Keratinocyte (primary cell): ENCODE results near the gene MAGI2. TPM values are rescaled to one million over a fixed set of nuclear protein-coding genes. Genes with fewer than 3 reads are reported as not detected.

Experiments
- DNase-seq: peaks from one replicate; pipeline ENCODE4 v3.0.0-alpha.2; 2011; ENCODE audit warnings: low read depth, missing footprints, low spot score
- FAIRE-seq: peaks from 2 replicates; lab custom pipeline; 2011; peaks lifted over from hg19 to GRCh38; lab: Jason Lieb, UNC
- H2AFZ ChIP-seq: 2 replicates; pipeline ENCODE4 v1.6.0; 2012; ENCODE audit warnings: low read length, control low read depth, inconsistent platforms; ENCODE audit not compliant: control insufficient read depth
- H3K27ac ChIP-seq: 2 replicates; pipeline ENCODE4 v1.5.1; 2011; ENCODE audit warnings: low read length; ENCODE audit not compliant: control insufficient read depth, insufficient read depth
- H3K27me3 ChIP-seq: 3 replicates; pipeline ENCODE4 v1.6.0; 2011; ENCODE audit warnings: low read length; ENCODE audit not compliant: control insufficient read depth, insufficient read depth; ENCODE audit errors: extremely low read depth
- H3K36me3 ChIP-seq, 2 experiments: 2 replicates in 1 of 2; 3 replicates in 1 of 2; pipeline ENCODE4 v1.5.1; 2011; ENCODE audit warnings: low read length in 2 of 2, mild to moderate bottlenecking in 1 of 2; ENCODE audit not compliant: control insufficient read depth in 2 of 2, insufficient read depth in 2 of 2; ENCODE audit errors: extremely low read depth in 1 of 2
- H3K4me1 ChIP-seq: 3 replicates; pipeline ENCODE4 v1.5.1; 2011; ENCODE audit warnings: low read length; ENCODE audit not compliant: control insufficient read depth, insufficient read depth; ENCODE audit errors: extremely low read depth
- H3K4me2 ChIP-seq: 3 replicates; pipeline ENCODE4 v1.6.0; 2011; ENCODE audit warnings: low read depth, low read length; ENCODE audit not compliant: control insufficient read depth, insufficient read depth; ENCODE audit errors: extremely low read depth
- H3K4me3 ChIP-seq, 3 experiments: fragments of 200-600 bp in 1 of 3; sonication (generic) in 1 of 3; 2 replicates in 2 of 3; 3 replicates in 1 of 3; pipeline ENCODE4 v1.5.1; 2011 to 2016; ENCODE audit warnings: low read length in 3 of 3, mild to moderate bottlenecking in 3 of 3, control low read depth in 2 of 3, inconsistent platforms in 1 of 3, low read depth in 1 of 3, mixed read lengths in 1 of 3, mixed run types in 1 of 3, moderate library complexity in 1 of 3; ENCODE audit not compliant: control insufficient read depth in 2 of 3, insufficient read depth in 2 of 3; ENCODE audit errors: extremely low read depth in 1 of 3
- H3K79me2 ChIP-seq: 2 replicates; pipeline ENCODE4 v1.6.0; 2012; ENCODE audit warnings: low read length; ENCODE audit not compliant: control insufficient read depth, insufficient read depth
- H3K9ac ChIP-seq: 3 replicates; pipeline ENCODE4 v1.6.0; 2011; ENCODE audit warnings: low read length; ENCODE audit not compliant: control insufficient read depth, insufficient read depth; ENCODE audit errors: extremely low read depth
- H3K9me1 ChIP-seq: 3 replicates; pipeline ENCODE4 v1.6.0; 2011; ENCODE audit warnings: low read length; ENCODE audit not compliant: control insufficient read depth, insufficient read depth; ENCODE audit errors: extremely low read depth
- H3K9me3 ChIP-seq: 2 replicates; pipeline ENCODE4 v1.5.1; 2012; ENCODE audit warnings: low read depth, low read length; ENCODE audit not compliant: control insufficient read depth
- H4K20me1 ChIP-seq: 3 replicates; pipeline ENCODE4 v1.6.0; 2011; ENCODE audit warnings: low read length; ENCODE audit not compliant: control insufficient read depth, insufficient read depth; ENCODE audit errors: extremely low read depth
- EZH2 ChIP-seq: IDR thresholded peaks from one replicate; pipeline ENCODE4 v1.6.1; 2012; ENCODE audit warnings: inconsistent platforms, mild to moderate bottlenecking, low read length, moderate library complexity
- dilution Hi-C: fragments of 300-500 bp; cut with MboI; formaldehyde crosslinking; loops from one replicate; pipeline ENCODE4 v1.7.0; 2020; ENCODE audit warnings: low sequenced_read_pairs; ENCODE audit not compliant: extremely low pct_ligation_motif_present
- polyA plus RNA-seq, 5 experiments: library from polyadenylated mRNA; depleted of rRNA in 3 of 5; stranded (reverse) in 3 of 5; stranded (forward) in 1 of 5; unstranded in 1 of 5; fragments of >200 nt; gene quantifications; 1 replicate in 1 of 5; 2 replicates in 3 of 5; 3 replicates in 1 of 5; pipeline versions ENCODE4 v1.2.1 to v1.2.3, GENCODE V29; 2011 to 2012; ENCODE audit warnings: missing spikeins in 2 of 5, low read depth in 1 of 5, low replicate concordance in 1 of 5
- TF ChIP-seq, protein P1 (sequence below), 3 experiments: IDR thresholded peaks in 1 of 3; conservative IDR thresholded peaks in 1 of 3; optimal IDR thresholded peaks in 1 of 3; 2 replicates in 2 of 3; 3 replicates in 1 of 3; pipeline versions ENCODE3 to v1.5.1; 2011; ENCODE audit warnings: low read length in 3 of 3, mild to moderate bottlenecking in 3 of 3, moderate library complexity in 2 of 3, control low read depth in 1 of 3, inconsistent platforms in 1 of 3; ENCODE audit not compliant: insufficient read depth in 2 of 3; ENCODE audit errors: extremely low read depth in 1 of 3

MAGI2 gene
- polyA plus RNA-seq, 1 donor (not counting 4 experiments of a cell fraction or from before 2014, with no cell fraction given): 0.07 TPM

DNA sequence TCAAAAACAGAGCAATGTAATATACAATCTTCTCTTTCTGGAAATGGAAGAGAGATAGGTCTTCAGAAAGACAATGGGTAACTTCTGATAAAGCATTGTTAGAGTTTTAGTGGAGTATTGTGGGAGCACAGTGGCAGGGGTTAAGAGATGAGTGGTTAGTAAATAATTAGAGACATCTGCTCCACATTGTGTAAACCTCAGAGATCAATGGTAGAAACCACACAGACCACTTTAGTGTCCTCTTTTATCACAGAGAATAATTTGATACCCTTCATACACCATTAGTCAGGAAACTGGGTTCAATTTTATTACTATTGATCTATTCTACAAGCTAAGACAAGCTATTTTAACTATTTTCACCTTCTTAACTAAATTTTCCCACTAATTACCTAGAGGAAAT lies 35.9 kb upstream of the MAGI2 start:
- H3K27me3 ChIP-seq: no peaks in the 10 kb centered on the region
- no peaks in the 10 kb centered on the region for H4K20me1 ChIP-seq
- no peak overlapping the region for H3K4me2 ChIP-seq
- no peak overlapping the region for H3K27ac ChIP-seq
- DNase-seq (no peak), FAIRE-seq (no peak)
- no peaks in the 10 kb centered on the region for H3K9me3 ChIP-seq
- H3K4me1 ChIP-seq: no peaks in the 10 kb centered on the region
- no peak overlapping the region for H3K9ac ChIP-seq
- H2AFZ ChIP-seq: no peak overlapping the region
- TF ChIP-seq, protein P1, sequence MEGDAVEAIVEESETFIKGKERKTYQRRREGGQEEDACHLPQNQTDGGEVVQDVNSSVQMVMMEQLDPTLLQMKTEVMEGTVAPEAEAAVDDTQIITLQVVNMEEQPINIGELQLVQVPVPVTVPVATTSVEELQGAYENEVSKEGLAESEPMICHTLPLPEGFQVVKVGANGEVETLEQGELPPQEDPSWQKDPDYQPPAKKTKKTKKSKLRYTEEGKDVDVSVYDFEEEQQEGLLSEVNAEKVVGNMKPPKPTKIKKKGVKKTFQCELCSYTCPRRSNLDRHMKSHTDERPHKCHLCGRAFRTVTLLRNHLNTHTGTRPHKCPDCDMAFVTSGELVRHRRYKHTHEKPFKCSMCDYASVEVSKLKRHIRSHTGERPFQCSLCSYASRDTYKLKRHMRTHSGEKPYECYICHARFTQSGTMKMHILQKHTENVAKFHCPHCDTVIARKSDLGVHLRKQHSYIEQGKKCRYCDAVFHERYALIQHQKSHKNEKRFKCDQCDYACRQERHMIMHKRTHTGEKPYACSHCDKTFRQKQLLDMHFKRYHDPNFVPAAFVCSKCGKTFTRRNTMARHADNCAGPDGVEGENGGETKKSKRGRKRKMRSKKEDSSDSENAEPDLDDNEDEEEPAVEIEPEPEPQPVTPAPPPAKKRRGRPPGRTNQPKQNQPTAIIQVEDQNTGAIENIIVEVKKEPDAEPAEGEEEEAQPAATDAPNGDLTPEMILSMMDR (optimal IDR thresholded peaks at IDR 0.05 in 1 of 3, IDR thresholded peaks at IDR 0.05 in 1 of 3, conservative IDR thresholded peaks at IDR 0.05 in 1 of 3; ENCODE audit: extremely low read depth in 1 of 3, insufficient read depth in 2 of 3, low read length in 3 of 3): no peak
- no peak for TF ChIP-seq EZH2
- H3K36me3 ChIP-seq: no peaks in the 10 kb centered on the region
- no peaks in the 10 kb centered on the region for H3K9me1 ChIP-seq
- H3K79me2 ChIP-seq: no peaks in the 10 kb centered on the region
- dilution Hi-C loops: no loop called here
- no peak overlapping the region for H3K4me3 ChIP-seq

DNA sequence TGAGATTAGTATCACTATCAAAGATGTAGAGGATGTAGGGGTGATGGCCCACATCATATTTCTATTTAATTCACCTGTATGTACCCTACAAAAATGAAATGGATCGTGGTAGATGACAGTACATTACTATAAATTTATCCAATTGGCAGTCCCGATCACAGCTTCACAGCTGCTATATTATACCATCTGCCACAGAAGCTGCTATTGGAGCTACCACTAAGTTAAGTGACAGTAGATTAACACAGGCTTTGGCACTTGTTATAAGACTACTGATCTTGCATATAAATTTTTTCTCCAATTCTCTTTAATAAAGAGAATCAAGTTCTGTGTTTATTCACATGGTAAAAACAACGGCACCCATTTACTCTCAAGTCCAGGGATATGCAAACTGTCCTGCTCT lies 24.9 kb upstream of the MAGI2 start:
- Histone ChIP-seq H3K36me3 (no peaks in the 10 kb centered on the region), H2AFZ (no peak overlapping the region), H3K9ac (no peak overlapping the region), H3K4me3 (no peak overlapping the region), H3K9me1 (no peaks in the 10 kb centered on the region), H3K9me3 (no peaks in the 10 kb centered on the region), H3K27ac (no peak overlapping the region), H4K20me1 (no peaks in the 10 kb centered on the region), H3K4me1 (no peaks in the 10 kb centered on the region), H3K27me3 (no peaks in the 10 kb centered on the region), H3K4me2 (no peak overlapping the region), H3K79me2 (no peaks in the 10 kb centered on the region)
- DNase-seq (no peak), FAIRE-seq (no peak)
- TF ChIP-seq EZH2: no peak
- TF ChIP-seq, protein P1 (optimal IDR thresholded peaks at IDR 0.05 in 1 of 3, IDR thresholded peaks at IDR 0.05 in 1 of 3, conservative IDR thresholded peaks at IDR 0.05 in 1 of 3; ENCODE audit: extremely low read depth in 1 of 3, insufficient read depth in 2 of 3, low read length in 3 of 3): no peak
- dilution Hi-C loops: no loop called here
